ENCODE results near the gene ITGA2B. TPM values are rescaled to one million over a fixed set of nuclear protein-coding genes. Genes with fewer than 3 reads are reported as not detected.

Gene ITGA2B
- total and polyA plus RNA-seq, 2 of the 13 experiments (the other 11 are each of a cell fraction or from before 2014, with no cell fraction given), result 0.38 to 1.1 TPM

- TF ChIP-seq, protein P1, sequence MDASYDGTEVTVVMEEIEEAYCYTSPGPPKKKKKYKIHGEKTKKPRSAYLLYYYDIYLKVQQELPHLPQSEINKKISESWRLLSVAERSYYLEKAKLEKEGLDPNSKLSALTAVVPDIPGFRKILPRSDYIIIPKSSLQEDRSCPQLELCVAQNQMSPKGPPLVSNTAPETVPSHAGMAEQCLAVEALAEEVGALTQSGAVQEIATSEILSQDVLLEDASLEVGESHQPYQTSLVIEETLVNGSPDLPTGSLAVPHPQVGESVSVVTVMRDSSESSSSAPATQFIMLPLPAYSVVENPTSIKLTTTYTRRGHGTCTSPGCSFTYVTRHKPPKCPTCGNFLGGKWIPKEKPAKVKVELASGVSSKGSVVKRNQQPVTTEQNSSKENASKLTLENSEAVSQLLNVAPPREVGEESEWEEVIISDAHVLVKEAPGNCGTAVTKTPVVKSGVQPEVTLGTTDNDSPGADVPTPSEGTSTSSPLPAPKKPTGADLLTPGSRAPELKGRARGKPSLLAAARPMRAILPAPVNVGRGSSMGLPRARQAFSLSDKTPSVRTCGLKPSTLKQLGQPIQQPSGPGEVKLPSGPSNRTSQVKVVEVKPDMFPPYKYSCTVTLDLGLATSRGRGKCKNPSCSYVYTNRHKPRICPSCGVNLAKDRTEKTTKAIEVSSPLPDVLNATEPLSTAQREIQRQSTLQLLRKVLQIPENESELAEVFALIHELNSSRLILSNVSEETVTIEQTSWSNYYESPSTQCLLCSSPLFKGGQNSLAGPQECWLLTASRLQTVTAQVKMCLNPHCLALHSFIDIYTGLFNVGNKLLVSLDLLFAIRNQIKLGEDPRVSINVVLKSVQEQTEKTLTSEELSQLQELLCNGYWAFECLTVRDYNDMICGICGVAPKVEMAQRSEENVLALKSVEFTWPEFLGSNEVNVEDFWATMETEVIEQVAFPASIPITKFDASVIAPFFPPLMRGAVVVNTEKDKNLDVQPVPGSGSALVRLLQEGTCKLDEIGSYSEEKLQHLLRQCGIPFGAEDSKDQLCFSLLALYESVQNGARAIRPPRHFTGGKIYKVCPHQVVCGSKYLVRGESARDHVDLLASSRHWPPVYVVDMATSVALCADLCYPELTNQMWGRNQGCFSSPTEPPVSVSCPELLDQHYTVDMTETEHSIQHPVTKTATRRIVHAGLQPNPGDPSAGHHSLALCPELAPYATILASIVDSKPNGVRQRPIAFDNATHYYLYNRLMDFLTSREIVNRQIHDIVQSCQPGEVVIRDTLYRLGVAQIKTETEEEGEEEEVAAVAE (CRISPR knock-in tag; IDR thresholded peaks at IDR 0.05; ENCODE audit: borderline replicate concordance), result no peak
- TF ChIP-seq POLR2G (IDR thresholded peaks at IDR 0.05; ENCODE audit: low read depth, low read length), result peak; percentile 2; the same call in 1 of the 2 replicates
- no peak for TF ChIP-seq KLF15 (CRISPR knock-in tag; IDR thresholded peaks at IDR 0.05; ENCODE audit: borderline replicate concordance)
- no peak for TF ChIP-seq POLR2A (IDR thresholded peaks at IDR 0.05; ENCODE audit: insufficient read depth in 1 of 2, low read depth in 2 of 2, low read length in 2 of 2)
- TF ChIP-seq ZNF414 (CRISPR knock-in tag; IDR thresholded peaks at IDR 0.05), result peak; percentile 16; the same call in 1 of the 2 replicates
- TF ChIP-seq ZNF782 (CRISPR knock-in tag; IDR thresholded peaks at IDR 0.05; ENCODE audit: borderline replicate concordance), result 0 out of 2 replicates have a peak, but pooled peaks have one; percentile 33
- TF ChIP-seq ZNF33B (CRISPR knock-in tag; IDR thresholded peaks at IDR 0.05), result no peak
- TF ChIP-seq, protein P2, sequence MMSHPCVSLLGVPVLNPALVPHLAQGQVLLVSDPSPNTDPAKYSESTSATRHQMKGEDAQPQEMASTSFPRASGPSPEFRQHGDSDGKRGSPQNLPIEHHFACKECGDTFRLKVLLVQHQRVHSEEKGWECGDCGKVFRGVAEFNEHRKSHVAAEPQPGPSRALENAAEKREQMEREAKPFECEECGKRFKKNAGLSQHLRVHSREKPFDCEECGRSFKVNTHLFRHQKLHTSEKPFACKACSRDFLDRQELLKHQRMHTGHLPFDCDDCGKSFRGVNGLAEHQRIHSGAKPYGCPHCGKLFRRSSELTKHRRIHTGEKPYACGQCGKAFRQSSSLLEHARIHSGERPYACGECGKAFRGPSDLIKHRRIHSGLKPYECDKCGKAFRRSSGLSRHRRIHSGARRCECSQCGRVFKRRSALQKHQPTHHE (CRISPR knock-in tag; IDR thresholded peaks at IDR 0.05; ENCODE audit: borderline replicate concordance), result no peak
- TF ChIP-seq KAT2B (IDR thresholded peaks at IDR 0.05; ENCODE audit: borderline replicate concordance, low read depth, low read length), result no peak
- no peak for TF ChIP-seq MAZ (IDR thresholded peaks at IDR 0.05; ENCODE audit: borderline replicate concordance, low read depth, low read length)
- peak; percentile 79 for TF ChIP-seq MAZ (CRISPR knock-in tag; IDR thresholded peaks at IDR 0.05; ENCODE audit: low read depth)
- TF ChIP-seq FOXK2 (IDR thresholded peaks at IDR 0.05), result no peak
- TF ChIP-seq ZFX (CRISPR knock-in tag; IDR thresholded peaks at IDR 0.05; ENCODE audit: low read depth), result peak; percentile 40; the same call in 1 of the 2 replicates
- no peak for TF ChIP-seq TEF (CRISPR knock-in tag; IDR thresholded peaks at IDR 0.05)
- TF ChIP-seq HMGA1 (CRISPR knock-in tag; conservative IDR thresholded peaks at IDR 0.05), result no peak
- TF ChIP-seq ZNF607 (CRISPR knock-in tag; IDR thresholded peaks at IDR 0.05; ENCODE audit: borderline replicate concordance), result no peak; the same call in 1 of the 2 replicates
- TF ChIP-seq ZNF883 (CRISPR knock-in tag; IDR thresholded peaks at IDR 0.05; ENCODE audit: not compliant biosample characterization), result no peak
- TF ChIP-seq, protein P3, sequence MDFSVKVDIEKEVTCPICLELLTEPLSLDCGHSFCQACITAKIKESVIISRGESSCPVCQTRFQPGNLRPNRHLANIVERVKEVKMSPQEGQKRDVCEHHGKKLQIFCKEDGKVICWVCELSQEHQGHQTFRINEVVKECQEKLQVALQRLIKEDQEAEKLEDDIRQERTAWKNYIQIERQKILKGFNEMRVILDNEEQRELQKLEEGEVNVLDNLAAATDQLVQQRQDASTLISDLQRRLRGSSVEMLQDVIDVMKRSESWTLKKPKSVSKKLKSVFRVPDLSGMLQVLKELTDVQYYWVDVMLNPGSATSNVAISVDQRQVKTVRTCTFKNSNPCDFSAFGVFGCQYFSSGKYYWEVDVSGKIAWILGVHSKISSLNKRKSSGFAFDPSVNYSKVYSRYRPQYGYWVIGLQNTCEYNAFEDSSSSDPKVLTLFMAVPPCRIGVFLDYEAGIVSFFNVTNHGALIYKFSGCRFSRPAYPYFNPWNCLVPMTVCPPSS (IDR thresholded peaks at IDR 0.05), result no peak
- TF ChIP-seq HDAC2 (CRISPR knock-in tag; IDR thresholded peaks at IDR 0.05), result no peak
- TF ChIP-seq HOXA5 (CRISPR knock-in tag; IDR thresholded peaks at IDR 0.05), result no peak; the same call in 1 of the 2 replicates
- no peak for TF ChIP-seq HMG20B (CRISPR knock-in tag; conservative IDR thresholded peaks at IDR 0.05)
- no peak for TF ChIP-seq SPEN (CRISPR knock-in tag; IDR thresholded peaks at IDR 0.05; ENCODE audit: low read depth)
Measured at GRCh38 chr17:44345454-44346026, 43.9 kb downstream of the ITGA2B start (continued).
